Measurements from ENCODE around the gene KHDRBS2. TPM values are rescaled to one million over a fixed set of nuclear protein-coding genes. Genes with fewer than 3 reads are reported as not detected.

The KHDRBS2 gene
- total RNA-seq, 4 donors from 2014 or later, result not detected

GRCh38 chr6:61745994-61746393 lies 540.0 kb downstream of the KHDRBS2 start:
- intact Hi-C loops (cut with DNase I), result no loop called here
- Histone ChIP-seq H3K9me3 (peaks cover 0 to 3% (median 3%) of the 10 kb centered on the region in 3 donors), H3K27me3 (no peaks in the 10 kb centered on the region), H3K36me3 (no peaks in the 10 kb centered on the region), H3K4me3 (no peak overlapping the region), H3K27ac (no peak overlapping the region), H3K4me1 (no peaks in the 10 kb centered on the region)
- TF ChIP-seq CTCF (IDR thresholded peaks at IDR 0.05), result no peak
- TF ChIP-seq POLR2A (IDR thresholded peaks at IDR 0.05), result no peak
- DNase-seq, result no peak
- WGBS, 2 donors, result 58 to 71% methylated on average over 5 of the region's 5 CpGs

GRCh38 chr6:61711849-61712248 lies 574.2 kb downstream of the KHDRBS2 start:
- Histone ChIP-seq H3K27me3 (no peaks in the 10 kb centered on the region), H3K27ac (no peak overlapping the region), H3K4me1 (no peaks in the 10 kb centered on the region), H3K4me3 (no peak overlapping the region), H3K36me3 (no peaks in the 10 kb centered on the region), H3K9me3 (no peaks in the 10 kb centered on the region)
- WGBS, 2 donors, result 73 to 79% methylated on average over 3 of the region's 3 CpGs
- TF ChIP-seq CTCF (IDR thresholded peaks at IDR 0.05) (no peak), POLR2A (IDR thresholded peaks at IDR 0.05) (no peak)
- no peak for DNase-seq
- intact Hi-C loops (cut with DNase I), result no loop called here

GRCh38 chr6:61688165-61688564 lies 597.9 kb downstream of the KHDRBS2 start:
- H3K9me3 ChIP-seq, result no peaks in the 10 kb centered on the region
- DNase-seq, result no peak
- TF ChIP-seq POLR2A (IDR thresholded peaks at IDR 0.05) (no peak), CTCF (IDR thresholded peaks at IDR 0.05) (no peak)
- H3K36me3 ChIP-seq, result no peaks in the 10 kb centered on the region
- 80 to 92% methylated on average over 2 of the region's 2 CpGs for WGBS, 2 donors
- no peaks in the 10 kb centered on the region for H3K27me3 ChIP-seq
- no peak overlapping the region for H3K27ac ChIP-seq
- intact Hi-C loops (cut with DNase I), result no loop called here
- no peak overlapping the region for H3K4me3 ChIP-seq
- H3K4me1 ChIP-seq, result no peaks in the 10 kb centered on the region

- H3K4me3 ChIP-seq, result no peak overlapping the region
- H3K27me3 ChIP-seq, result no peaks in the 10 kb centered on the region
- no peak for TF ChIP-seq POLR2A (IDR thresholded peaks at IDR 0.05)
- no peak for TF ChIP-seq CTCF (IDR thresholded peaks at IDR 0.05)
- intact Hi-C loops (cut with DNase I), result no loop called here
- H3K4me1 ChIP-seq, result no peaks in the 10 kb centered on the region
- H3K36me3 ChIP-seq, result no peaks in the 10 kb centered on the region
- no peak for DNase-seq
- no peaks in the 10 kb centered on the region for H3K9me3 ChIP-seq
- WGBS, 2 donors, result 20% methylated on average over 2 of the region's 2 CpGs
- no peak overlapping the region for H3K27ac ChIP-seq
These were observed 603.5 kb downstream of the KHDRBS2 start for GRCh38 chr6:61682562-61682961.

DNA sequence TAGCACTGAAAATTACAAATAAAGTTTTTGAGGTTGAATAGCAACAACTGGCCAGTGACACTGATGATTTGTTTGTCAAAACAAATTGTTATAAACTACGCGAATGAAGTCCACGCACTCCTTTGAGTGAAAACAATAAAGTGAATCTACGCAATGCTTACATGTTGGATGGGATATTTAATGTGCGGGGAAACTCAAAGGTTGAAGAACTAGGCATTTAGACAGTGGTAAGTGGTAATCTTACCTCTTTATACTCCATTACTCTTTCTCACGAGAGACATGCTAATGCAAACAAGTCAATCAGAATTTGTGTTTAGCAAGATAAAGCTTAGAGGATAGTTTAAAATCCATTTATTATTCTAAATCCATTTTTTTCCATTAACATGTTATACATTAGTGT lies 606.4 kb downstream of the KHDRBS2 start:
- Histone ChIP-seq H3K4me1 (no peaks in the 10 kb centered on the region), H3K27ac (no peak overlapping the region), H3K27me3 (no peaks in the 10 kb centered on the region), H3K36me3 (no peaks in the 10 kb centered on the region), H3K4me3 (no peak overlapping the region), H3K9me3 (no peaks in the 10 kb centered on the region)
- intact Hi-C loops (cut with DNase I), result no loop called here
- WGBS, 2 donors, result 69 to 74% methylated on average over 6 of the region's 6 CpGs
- TF ChIP-seq POLR2A (IDR thresholded peaks at IDR 0.05) (no peak), CTCF (IDR thresholded peaks at IDR 0.05) (no peak)
- DNase-seq, result no peak
